Measurements from ENCODE around the gene CKS1B. TPM values are rescaled to one million over a fixed set of nuclear protein-coding genes. Genes with fewer than 3 reads are reported as not detected.

CKS1B gene
- total RNA-seq, 1 experiment from 2014 or later, result 222 TPM

DNA sequence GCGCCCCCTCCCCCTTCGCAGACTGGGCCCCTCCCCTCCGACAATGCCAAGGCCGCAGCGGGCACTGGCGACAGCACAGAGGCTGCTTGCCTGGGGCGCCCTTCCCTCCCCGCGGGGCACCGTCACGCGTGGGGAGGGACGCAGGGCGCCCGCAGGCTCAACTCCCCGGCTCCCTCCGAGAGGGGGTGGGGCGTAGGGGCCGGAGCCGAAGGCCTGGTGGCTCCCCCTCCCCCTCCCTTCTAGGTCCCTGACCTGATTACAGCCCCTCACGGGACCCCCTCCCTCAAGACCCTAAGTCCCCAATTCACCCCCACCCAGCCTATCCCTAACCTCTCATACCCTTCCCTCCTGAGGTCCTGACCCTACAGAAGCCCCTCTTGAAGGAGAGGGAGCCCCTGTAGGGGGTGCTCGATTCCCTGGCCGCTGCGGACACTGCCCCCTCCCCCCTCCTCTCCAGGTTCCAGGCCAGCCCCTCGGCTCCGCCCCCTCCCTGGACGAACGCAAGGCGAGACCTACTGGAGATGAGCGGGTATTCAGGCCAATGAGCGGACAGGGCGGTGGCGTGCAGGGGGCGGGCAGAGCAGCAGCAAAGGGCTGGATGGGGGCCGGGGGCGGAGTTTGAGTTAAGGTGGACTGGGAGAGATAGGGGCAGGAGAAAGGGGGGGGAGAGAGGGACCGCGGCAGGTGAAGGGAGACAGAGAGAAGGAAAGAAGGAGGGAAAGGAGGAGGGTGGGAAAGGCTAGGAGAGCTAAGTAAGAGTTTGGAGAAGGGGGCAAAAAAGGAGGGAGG, 27.4 kb downstream of the CKS1B start:
- Histone ChIP-seq H3K27me3 (no peaks in the 10 kb centered on the region), H3K4me3 (peak overlapping the region; percentile 77), H3K9me3 (no peaks in the 10 kb centered on the region; the same call in 1 of the 2 replicates), H3K36me3 (peaks cover 31% of the 10 kb centered on the region)
- peak; percentile 100 for DNase-seq

DNA sequence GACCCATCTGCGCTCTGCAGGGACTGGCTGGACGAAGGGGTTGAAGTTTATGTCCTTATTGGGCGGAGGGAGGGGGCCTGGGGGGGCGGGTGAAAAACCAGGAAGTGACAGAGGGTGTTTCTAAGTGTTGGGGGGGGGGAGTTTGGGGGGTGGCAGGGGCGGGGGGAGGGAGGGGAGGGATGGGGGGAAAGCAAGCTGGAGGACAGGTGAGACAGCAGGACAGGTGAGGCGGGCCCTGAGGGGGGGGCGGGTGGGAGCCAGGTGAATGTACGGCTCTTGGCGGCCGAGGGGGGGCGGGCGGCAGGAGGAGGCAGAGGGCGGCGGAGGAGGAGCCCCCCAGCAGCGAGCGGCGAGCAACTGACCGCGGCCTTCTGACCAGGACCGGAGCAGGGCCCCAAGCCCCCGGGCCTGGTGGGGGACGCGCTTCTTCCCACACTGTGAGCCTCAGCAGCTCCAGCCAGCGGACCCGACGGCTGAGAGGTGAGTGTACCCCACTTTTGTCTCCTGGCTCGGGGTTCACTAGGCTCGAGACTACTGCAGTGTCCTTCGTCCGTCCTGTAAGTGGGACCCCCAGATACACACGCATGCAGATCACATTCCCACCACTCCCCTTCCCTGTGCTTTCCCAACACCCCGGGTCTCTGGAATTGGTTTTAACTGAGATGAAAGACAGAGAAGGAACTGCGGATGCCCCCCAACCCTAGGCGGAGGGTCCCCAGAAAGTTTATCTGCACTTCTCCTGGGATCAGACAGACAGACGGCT, 28.2 kb downstream of the CKS1B start, which contains the start of gene ZBTB7B:
Gene ZBTB7B, plus strand, starts transcription at position 339 of the 763 bp plus-strand sequence. CDS start 11,859 bp downstream, outside the sequence.
- Histone ChIP-seq H3K36me3 (peaks cover 39% of the 10 kb centered on the region), H3K27me3 (no peaks in the 10 kb centered on the region), H3K4me3 (peak within 1 kb of the TSS; percentile 97), H3K9me3 (no peaks in the 10 kb centered on the region; the same call in 1 of the 2 replicates)
- peak; percentile 71 for DNase-seq

DNA sequence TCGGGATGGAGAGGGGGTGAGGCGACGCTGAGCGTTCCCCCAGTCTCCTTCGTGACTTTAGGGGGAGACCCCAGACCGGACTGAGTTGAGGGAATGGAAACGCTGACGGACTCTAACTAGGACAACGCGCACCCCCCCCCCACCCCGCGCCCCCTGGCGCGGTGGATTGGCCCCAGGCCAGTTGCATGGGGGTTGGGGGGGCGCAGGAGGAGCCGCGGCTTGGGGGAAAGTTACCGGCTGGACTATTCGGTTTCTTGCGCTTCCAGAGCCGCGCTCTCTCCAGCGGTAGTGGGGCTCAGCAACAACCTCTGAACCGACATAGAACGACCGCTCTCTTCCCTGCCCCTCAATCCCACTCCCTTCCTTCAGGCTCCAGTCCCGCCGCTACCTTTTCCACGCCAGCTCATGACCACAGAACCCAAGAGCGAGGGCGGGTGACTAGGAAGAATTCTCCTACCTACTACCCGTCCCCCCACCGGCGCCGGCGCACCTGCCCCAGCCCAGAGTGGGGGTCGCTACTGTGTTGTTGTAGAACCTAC, 28.8 kb downstream of the CKS1B start:
- Histone ChIP-seq H3K4me3 (peak overlapping the region; percentile 97), H3K9me3 (no peaks in the 10 kb centered on the region; the same call in 1 of the 2 replicates), H3K36me3 (peaks cover 45% of the 10 kb centered on the region), H3K27me3 (no peaks in the 10 kb centered on the region)
- DNase-seq, result peak; percentile 58

DNA sequence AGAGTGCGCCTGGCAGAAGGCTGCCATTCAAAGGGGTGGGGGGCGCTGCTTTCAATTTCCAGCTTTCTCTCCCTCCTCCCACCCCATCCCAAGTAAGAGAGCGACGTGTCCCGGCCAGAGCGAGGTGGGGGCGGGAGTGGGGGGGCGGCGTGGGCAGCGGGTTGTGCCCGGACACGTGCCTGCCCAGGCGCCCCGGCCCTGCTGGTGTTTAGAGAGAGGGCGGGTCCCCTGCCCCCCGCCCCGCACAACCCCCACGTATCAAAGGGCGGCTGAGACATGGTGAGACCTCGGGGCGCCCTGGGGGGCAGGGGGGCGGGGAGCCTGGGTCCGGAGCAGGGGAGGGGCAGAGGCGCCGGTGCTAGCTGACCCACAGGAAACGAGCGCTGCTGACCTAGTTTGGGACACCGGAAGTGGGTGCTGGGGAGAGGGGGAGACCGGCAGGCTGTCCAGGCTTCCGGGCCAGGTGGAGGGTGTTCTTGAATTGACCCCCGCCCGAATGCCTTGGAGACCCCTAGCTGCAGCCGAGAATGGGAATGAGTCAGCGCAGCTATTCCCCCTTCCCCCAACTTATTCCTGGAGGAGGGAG, 29.4 kb downstream of the CKS1B start:
- Histone ChIP-seq H3K9me3 (no peaks in the 10 kb centered on the region; the same call in 1 of the 2 replicates), H3K36me3 (peaks cover 51% of the 10 kb centered on the region), H3K27me3 (no peaks in the 10 kb centered on the region), H3K4me3 (peak overlapping the region; percentile 97)
- peak; percentile 98 for DNase-seq

DNA sequence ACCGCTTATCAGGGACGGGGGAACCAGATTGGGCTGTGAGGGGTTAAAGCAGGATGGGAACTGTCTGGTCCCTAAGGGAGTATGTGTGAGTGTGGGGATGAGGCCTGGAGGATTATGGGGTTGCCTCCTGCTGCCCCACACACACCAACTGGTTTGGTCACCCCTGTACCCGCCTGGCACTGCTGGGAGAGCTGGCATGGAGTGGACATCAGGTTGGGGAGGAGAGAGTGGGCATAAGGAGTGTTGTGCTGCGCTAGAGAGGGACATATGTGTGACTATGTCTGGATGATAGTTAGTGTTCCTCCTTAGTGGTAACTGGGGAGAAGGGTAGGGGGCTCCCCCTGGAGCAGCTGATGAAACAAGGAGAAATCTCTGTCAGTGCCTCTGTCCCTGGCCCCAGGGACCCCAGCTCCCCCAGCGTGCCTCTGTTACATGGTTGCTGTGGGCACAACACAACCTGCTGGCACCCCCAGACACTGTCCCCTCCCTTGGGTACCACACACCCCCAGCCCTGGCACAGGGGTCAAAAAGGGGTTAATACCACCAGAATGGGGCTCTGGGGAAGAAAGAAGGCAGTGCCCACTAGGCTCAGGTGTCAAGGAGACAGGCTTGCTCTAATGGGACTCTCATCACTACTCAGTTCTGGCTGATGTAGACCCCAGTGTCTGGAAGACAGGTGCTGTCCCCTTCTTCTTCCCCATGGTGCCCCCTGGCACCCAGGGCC, 30.0 kb downstream of the CKS1B start:
- H3K9me3 ChIP-seq, result no peaks in the 10 kb centered on the region; the same call in 1 of the 2 replicates
- H3K4me3 ChIP-seq, result peak overlapping the region; percentile 97
- peaks cover 55% of the 10 kb centered on the region for H3K36me3 ChIP-seq
- no peak for DNase-seq
- no peaks in the 10 kb centered on the region for H3K27me3 ChIP-seq

DNA sequence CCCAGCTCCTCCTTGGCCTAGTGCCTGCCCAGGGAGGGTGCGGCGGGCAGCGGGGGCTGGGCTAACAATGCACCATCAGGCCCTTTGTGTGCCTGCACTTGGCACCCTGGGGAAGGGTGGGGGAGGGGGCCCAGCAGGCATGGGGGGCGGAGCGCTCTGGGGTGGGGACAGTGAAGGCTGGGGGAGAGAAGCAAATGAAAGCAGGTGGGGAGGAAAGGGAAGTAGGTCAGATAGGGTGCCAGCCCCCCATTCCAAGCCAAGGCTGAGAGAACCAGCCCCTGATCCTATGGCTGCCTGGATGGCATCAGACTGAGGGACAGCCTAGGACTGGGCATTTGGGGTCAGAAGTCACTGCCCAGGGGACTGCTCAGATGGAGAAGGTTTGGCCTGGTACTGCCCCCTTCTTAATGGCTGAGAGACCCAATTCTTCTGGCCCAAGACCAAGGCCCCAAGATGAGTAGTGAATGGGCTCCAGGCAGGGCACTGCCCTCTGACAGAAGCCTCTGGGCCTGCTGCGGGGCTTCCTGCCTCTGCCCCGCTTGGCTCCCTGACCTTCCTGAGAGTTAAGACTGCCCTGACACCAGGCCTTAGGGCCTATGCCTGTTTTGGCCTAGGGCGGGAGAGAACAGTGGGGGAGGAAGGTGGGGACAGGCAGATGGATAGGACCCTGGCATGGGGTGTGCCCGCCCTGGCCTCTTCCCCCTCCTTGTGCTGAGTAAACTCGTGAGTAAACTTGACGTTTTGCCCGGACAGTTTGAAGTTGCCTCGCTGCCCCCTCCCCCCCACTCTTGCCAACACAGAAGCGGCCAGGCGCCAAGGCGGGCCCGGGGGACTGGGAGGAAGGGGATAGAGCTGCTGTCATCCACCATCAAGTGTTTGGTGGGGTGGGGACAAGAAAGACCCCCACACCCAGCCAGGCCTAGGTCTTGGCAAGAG, 30.9 kb downstream of the CKS1B start:
- Histone ChIP-seq H3K36me3 (peaks cover 62% of the 10 kb centered on the region), H3K9me3 (no peaks in the 10 kb centered on the region; the same call in 1 of the 2 replicates), H3K27me3 (no peaks in the 10 kb centered on the region), H3K4me3 (peak overlapping the region; percentile 97)
- DNase-seq, result peak; percentile 99

DNA sequence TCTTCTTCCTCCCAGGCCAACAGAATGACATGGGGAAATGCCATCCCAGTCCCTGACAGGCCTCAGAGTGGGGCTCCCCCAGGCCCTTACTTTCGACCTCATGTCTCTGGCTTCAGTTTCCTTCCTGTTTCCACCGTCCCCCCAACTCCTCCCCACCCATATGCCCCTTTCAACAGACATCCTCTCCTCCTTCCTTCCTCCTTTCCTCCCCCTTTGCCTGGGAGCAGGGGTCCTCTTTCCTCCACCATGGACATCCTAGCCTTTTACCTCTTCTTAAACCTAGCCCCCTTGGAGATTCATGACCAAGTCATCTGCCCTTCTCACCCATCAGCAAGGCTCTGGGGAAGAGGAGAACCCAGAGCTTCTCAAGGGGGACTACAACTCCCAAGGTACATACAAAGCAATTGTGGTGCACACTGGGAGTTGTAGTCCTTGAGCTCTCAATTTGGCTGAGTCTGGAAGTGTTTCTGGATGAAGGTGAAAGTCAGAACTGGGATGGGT, 32.2 kb downstream of the CKS1B start:
- Histone ChIP-seq H3K9me3 (no peaks in the 10 kb centered on the region; the same call in 1 of the 2 replicates), H3K36me3 (peaks cover 70% of the 10 kb centered on the region), H3K4me3 (no peak overlapping the region), H3K27me3 (no peaks in the 10 kb centered on the region)
- DNase-seq, result no peak

DNA sequence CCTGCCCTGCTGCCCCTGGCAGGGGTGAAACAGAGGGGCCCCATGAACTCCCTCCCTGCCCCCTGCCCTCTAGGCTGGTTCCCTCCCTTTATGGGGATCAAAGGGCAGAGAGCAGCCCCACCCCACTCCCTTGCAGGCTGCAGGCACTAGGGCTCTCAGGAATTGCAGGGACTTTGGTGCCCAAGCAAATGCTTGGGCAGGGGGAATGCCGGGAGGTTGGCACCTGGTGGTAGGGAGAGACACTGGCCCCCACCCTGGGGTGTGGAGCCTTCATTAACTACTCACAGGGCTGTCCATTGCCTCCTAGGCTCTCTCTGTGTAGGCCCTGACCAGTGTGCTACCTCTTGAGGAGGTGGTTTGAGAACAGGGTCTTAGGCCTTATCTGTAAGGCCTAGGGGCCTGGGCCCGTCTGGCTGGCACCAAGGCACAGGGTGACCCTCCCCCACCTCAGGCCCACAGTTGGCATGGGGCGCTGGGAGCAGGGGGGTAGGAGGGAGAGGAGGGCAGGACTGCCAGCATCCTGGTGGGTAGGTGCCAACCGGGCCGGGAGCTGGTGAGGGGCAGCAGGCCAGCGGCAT, 32.9 kb downstream of the CKS1B start:
- Histone ChIP-seq H3K27me3 (no peaks in the 10 kb centered on the region), H3K36me3 (peaks cover 75% of the 10 kb centered on the region), H3K4me3 (no peak overlapping the region), H3K9me3 (no peaks in the 10 kb centered on the region; the same call in 1 of the 2 replicates)
- DNase-seq, result peak; percentile 70

DNA sequence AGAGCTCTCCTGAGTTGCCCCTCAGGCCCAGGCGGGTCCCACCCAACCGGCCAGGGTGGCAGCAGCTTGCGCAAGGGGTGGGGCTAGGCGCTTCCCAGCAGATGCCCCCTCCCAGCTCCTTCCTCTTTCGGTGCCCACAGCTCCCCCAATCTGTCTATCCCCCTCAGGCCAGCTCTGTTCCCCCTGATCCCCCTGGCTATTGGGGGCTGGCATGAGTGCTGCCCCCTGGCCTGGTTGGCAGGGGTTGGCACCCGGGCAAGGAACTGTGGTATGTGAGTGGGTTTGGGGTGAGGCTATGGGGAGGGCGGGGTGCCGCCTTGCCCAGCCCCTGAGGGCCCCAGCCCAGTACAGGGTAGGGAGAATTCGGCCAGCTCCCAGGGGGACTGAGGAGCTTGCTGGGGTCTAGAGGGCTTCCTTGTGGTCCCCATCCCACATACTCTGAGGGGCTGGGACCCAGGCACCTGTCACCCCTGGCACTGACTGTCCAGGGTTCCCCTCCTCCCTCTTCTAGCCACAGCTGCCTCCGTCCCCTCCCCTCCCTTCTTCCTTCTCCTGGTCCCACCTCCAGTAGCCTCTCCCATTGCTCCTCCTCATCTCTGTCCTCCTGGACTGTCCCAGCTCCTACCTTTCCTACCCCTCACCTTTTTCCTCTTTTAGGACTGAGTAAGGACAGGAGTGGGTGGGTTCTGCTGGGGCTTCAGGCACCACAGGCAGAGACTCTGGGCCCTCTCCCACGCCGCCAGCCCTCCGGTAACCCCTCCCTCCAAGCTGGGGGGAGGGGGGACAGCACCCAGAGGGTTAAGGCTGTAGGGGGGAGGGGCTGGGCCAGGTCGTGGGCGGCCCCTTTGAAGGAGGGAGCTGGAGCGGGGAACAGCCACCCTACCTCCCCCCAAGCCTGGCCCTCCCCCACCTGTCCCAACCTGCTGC, 33.8 kb downstream of the CKS1B start:
- no peak for DNase-seq
- Histone ChIP-seq H3K27me3 (no peaks in the 10 kb centered on the region), H3K4me3 (no peak overlapping the region), H3K36me3 (peaks cover 76% of the 10 kb centered on the region), H3K9me3 (no peaks in the 10 kb centered on the region)

DNA sequence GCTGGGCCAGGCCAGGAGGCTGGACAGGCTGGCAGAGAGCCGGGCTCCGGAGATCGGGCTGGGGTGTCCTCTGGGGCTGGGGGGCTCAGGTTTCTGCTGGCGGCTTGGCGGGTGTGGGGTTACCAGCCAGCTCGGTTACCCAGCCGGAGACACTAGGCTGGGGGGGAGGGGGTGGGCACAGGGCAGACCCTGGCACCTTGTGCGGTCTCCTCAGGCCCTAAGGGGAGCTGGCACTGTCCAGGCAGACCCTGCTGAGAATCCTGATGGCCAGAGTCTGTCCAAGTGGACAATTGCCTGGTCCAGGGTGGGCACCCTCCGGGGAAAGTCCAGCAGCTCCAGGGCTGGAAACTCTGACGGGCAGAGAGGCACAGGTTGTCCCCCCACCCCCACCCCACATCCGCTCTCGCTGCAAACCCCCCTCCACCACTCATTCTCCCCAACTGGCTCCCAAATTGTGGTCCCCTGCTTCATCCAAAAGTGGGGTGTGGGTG, 34.8 kb downstream of the CKS1B start:
- Histone ChIP-seq H3K27me3 (no peaks in the 10 kb centered on the region), H3K36me3 (peaks cover 76% of the 10 kb centered on the region), H3K4me3 (no peak overlapping the region), H3K9me3 (no peaks in the 10 kb centered on the region)
- no peak for DNase-seq

DNA sequence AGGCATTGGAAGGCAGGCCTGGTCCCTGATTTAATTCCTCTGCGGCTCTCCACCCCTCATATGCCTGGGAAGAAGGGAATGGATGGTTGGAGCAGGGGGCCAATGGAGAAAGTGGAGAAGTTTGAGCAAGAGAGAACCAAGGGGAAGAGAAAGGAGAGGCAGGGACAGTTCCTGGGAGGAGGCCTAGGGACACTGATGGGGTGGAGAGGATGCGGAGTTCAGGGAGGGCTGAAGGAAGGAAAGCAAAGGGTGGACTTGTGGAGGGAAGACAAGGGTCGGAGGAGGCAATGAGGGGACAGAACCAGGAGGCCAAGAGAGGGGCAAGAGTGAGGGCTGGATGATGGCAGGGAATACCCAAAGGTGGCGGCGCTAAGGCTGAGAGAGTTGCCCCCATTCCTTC, 35.3 kb downstream of the CKS1B start:
- H3K36me3 ChIP-seq, result peaks cover 76% of the 10 kb centered on the region
- no peak for DNase-seq
- no peaks in the 10 kb centered on the region for H3K9me3 ChIP-seq
- H3K4me3 ChIP-seq, result no peak overlapping the region
- H3K27me3 ChIP-seq, result no peaks in the 10 kb centered on the region

DNA sequence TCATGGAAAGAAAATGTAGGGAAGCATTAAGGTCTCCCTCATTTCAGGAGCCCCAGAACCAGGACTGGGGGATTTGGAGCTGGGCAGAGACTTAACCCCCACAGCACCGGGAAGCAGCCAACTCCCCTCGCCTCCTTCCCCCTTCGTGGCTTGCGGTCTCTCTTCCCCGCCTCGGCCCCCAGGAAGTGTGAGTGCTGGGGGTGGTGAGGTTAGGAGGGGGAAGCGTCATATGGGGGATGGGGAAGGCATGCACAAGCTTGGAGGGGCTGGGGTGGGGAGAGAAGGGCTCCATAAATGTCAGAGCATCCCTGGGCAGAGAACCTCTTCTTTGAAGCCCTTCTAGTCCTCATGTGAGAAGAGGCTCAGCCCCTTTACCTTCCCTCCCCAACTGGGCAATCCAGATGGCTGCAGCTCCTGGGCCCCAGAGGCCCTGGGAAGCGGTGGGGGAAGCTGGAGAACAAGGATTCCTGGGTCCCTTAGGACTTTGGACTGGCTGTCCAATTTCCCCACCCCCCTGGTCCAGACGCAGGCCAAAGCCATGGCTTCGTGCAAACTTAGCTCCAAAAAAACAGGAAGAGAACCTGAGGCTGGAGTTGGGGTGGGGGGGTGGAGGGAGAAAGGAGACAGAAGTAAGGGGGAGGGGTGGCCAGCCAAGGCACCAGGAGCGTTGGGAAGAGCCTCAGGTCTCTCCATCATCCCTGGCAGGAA, 35.9 kb downstream of the CKS1B start:
- H3K4me3 ChIP-seq, result no peak overlapping the region
- H3K27me3 ChIP-seq, result no peaks in the 10 kb centered on the region
- DNase-seq, result no peak
- H3K9me3 ChIP-seq, result no peaks in the 10 kb centered on the region
- peaks cover 80% of the 10 kb centered on the region for H3K36me3 ChIP-seq

DNA sequence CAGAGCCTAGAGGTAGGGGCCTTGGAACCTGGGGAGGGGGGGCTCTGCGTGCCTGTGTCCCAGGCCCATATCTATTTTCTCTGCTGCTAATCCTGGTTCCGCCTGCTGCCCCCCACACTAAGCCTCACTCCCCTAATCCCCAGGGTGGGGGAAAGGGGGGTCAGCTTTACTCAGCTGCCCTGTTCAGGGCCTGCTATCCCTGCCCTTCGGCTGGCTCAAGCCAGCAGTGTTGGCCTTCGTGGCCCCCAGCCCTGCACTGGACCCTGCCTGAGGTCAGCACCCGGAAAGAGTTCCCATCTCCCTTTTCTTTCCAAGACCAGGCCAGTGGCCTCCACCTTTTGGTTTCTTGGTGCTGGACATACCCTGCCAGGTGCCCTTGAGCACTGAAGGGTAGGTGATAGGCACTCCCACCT, 36.5 kb downstream of the CKS1B start:
- DNase-seq, result no peak
- Histone ChIP-seq H3K36me3 (peaks cover 83% of the 10 kb centered on the region), H3K27me3 (no peaks in the 10 kb centered on the region), H3K4me3 (no peak overlapping the region), H3K9me3 (no peaks in the 10 kb centered on the region)

Measured in MG63 (cell line).